MM.1S (cell line): ENCODE data around the gene SAMD13.

Source experiments
- EZH2phosphoT487 ChIP-seq: fragments of 300-600 bp; sonication (generic); IDR thresholded peaks from 2 replicates; pipeline ENCODE4 v1.6.1; 2018; ENCODE audit warnings: antibody characterized with exemption, low read length
- TF ChIP-seq, protein P1 (sequence below): fragments of 300-600 bp; sonication (generic); IDR thresholded peaks from 2 replicates; pipeline ENCODE4 v1.5.1; 2016; ENCODE audit warnings: antibody characterized with exemption, low read length, mixed read lengths

DNA sequence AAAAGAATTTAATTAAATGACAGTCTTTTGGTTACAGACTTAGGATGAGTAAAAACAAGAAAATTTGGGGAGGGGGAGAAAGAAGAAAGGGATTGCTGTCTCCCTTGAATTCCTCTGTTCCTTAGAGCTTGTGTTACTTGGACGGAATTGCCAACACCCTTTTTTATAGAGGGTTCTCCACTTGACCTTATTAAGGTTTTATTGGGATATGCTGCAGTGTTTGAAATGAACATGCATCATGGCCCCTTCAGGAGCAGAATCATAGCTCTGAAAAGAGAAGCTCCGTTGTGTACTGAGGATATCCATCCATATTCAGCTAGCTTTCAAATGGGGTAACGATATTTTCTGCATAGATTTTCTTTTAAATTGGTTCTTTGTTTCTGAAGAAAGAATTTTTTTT is 48.6 kb downstream of the SAMD13 start:
- TF ChIP-seq, protein P1, sequence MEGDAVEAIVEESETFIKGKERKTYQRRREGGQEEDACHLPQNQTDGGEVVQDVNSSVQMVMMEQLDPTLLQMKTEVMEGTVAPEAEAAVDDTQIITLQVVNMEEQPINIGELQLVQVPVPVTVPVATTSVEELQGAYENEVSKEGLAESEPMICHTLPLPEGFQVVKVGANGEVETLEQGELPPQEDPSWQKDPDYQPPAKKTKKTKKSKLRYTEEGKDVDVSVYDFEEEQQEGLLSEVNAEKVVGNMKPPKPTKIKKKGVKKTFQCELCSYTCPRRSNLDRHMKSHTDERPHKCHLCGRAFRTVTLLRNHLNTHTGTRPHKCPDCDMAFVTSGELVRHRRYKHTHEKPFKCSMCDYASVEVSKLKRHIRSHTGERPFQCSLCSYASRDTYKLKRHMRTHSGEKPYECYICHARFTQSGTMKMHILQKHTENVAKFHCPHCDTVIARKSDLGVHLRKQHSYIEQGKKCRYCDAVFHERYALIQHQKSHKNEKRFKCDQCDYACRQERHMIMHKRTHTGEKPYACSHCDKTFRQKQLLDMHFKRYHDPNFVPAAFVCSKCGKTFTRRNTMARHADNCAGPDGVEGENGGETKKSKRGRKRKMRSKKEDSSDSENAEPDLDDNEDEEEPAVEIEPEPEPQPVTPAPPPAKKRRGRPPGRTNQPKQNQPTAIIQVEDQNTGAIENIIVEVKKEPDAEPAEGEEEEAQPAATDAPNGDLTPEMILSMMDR, result no peak
- no peak for TF ChIP-seq EZH2phosphoT487
